ENCODE results near the gene SPON2.

GRCh38 chr4:1195109-1195671 is 22.8 kb upstream of the SPON2 start:
- TF ChIP-seq CTCF (IDR thresholded peaks at IDR 0.05) (no peak), POLR2AphosphoS5 (IDR thresholded peaks at IDR 0.05) (no peak), EP300 (IDR thresholded peaks at IDR 0.05) (no peak), POLR2A (IDR thresholded peaks at IDR 0.05) (no peak)
